Activated T-helper 1 cell treated with anti-CD3 and anti-CD28 coated beads, Interleukin-2, amount 50 U/mL, for 16 hours (primary cell): Measurements from ENCODE around the gene TEX19.
A peak's percentile ranks its signal among the peaks of the same experiment; 100 is the strongest.

Source experiments
- DNase-seq, 2 donors: peaks; one replicate each; pipeline ENCODE4 v3.0.0-alpha.2; 2020; ENCODE audit warnings: low read depth in 1 of 2, low spot score in 1 of 2

Gene TEX19, protein sequence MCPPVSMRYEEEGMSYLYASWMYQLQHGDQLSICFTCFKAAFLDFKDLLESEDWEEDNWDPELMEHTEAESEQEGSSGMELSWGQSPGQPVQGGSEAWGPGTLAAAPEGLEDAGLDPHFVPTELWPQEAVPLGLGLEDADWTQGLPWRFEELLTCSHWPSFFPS

DNA sequence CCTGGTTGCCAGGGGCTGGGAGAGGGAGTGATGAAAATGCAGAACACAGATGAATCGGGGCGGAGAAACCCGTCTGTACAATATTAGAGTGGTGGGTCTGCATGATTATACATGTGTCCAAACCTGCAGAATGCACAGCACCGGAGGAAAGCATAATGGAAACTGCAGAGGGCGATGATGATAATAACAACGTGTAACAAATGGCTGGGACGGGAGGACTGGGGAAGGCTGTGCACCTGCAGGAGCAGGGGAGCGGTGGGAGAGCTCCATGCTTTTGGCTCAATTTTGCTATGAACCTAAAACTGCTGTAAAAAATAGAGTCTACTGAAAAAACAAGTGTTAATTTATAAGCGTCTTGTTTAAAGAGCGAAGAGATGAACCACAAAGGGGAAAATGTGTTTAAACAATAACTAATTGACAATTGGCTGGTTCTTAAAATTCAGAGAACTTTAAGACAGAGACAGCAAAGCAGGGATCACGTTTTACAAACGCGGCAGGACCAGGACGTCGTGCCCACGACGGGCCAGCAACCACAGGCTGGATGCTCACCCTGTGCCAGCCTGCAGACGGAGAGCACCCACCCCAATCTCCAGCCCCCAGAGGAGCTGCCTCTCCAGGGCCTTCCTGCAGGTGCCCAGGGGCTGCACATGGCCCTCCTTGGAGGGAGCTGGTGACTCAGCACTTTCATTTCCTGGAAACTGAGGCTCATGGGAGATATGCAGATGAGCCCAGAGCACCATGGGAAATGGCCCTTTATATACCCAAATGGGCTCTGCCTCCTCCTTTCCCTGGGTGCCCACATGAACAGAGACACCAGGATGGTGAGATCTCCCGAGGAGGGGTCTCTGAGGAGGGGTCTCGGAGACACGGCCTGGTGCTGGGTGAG, at the start of gene TEX19:
TSS of gene TEX19 (plus strand) at position 783 of the 886 bp plus-strand sequence. CDS start 2,904 bp downstream, outside the sequence.
- DNase-seq: no peak

DNA sequence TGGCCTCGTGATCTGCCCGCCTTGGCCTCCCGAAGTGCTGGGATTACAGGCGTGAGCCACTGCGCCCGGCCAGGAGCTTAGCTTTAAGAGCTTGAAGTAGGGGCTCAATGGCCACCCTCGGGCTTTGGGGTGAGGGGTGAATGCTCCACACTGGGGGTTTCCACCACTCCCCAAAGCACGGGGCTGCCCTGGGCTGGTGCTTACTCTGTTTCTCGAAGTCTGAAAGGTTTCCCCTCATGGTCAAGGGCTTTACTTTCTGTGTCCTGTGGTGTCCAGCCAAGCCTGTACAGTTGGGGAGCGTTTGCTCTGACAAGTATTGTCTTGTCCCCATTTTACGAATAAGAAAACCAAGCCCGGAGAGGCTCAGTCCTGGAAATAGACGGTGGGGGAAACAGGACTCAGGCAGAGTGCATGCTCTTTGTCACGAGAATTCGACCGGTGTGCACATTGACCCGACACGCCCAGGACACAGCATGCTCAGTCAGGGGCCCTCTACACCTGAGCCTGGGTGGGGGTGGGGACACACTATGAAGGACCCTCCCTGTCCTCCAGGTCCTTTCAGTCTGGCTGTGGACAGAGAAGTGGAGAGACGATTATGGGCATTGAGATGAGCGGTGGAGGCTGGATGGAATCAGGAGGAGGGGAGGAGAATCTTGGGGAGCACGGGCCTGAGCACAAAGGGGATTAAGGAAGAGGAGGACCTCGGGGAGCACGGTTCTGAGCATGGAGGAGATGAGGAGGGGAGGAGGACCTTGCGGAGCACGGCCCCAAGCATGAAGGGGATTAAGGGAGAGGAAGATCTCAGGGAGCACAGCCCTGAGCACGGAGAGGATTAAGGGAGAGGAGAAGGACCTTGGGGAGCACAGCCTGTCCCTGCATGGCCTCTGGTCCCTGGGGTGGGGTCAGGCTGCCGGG, 49.1 kb upstream of the TEX19 start:
- DNase-seq: no peak

DNA sequence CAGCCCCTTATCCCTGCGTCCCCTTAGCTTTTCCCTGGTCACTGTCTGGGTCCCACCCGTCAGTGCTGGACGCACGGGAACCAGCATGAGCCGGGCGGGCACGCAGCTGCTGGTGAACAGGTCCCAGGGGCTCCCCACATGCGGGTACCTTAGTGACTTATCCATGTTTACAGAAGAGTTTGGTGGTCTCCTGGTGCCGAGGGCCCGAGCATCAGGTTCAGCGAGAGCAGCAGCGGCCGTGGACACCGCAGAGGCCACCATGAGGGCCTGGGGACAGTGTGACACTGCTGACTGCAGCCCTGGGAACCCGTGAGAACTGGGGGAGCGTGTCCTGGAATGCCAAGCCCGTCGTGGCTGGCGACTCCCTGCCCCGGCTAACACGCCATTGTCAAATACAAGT, 48.2 kb upstream of the TEX19 start:
- DNase-seq: no peak

DNA sequence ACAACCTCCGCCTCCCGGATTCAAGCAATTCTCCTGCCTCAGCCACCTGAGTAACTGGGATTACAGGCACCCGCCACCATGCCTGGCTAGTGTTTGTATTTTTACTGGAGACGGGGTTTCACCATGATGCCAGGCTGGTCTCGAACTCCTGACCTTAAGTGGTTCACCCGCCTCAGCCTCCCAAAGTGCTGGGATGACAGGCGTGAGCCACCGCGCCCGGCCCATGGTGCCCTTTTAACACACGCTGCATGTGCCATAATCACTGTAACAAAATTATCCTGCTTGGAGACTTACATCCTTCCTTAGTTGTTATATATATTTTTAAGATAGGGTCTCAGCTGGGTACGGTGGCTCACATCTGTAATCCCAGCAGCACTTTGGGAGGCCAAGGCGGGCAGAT, 47.1 kb upstream of the TEX19 start:
- no peak for DNase-seq

DNA sequence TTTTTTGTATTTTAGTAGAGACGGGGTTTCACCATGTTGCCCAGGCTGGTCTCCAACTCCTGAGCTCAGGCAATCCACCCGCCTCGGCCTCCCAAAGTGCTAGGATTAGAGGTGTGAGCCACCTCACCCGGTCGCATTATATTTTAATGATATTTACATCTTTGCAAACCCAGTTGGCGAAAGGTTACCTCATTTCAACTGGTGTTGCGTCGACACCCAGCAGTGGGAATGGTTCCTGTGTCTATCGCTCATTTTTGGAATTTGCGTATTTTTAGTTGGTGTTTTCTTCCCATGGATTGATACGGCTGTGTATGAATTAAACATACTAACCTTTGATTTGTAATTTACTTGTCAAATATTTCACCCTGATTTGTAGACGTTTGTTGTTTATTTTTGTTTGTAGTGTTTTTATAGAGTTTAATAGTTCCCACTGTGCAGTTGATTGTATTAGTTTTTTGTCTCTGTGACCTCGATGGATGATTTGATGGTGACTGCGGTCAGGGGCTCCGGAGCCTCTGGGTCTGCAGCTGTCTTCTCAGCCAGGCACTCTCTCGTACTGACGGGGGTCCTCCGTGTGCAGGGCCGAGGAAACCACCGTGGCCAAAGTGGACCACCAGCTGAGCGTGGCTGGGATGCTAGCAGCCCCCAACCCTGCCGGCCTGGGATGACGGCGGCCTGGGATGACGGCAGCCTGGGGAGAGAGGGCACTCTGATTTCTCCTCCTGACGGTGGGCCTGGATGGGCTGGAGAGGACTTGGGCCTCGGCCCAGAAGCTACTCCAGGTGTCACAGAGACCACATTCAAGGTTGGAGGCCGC, 45.6 kb upstream of the TEX19 start:
- DNase-seq: no peak

DNA sequence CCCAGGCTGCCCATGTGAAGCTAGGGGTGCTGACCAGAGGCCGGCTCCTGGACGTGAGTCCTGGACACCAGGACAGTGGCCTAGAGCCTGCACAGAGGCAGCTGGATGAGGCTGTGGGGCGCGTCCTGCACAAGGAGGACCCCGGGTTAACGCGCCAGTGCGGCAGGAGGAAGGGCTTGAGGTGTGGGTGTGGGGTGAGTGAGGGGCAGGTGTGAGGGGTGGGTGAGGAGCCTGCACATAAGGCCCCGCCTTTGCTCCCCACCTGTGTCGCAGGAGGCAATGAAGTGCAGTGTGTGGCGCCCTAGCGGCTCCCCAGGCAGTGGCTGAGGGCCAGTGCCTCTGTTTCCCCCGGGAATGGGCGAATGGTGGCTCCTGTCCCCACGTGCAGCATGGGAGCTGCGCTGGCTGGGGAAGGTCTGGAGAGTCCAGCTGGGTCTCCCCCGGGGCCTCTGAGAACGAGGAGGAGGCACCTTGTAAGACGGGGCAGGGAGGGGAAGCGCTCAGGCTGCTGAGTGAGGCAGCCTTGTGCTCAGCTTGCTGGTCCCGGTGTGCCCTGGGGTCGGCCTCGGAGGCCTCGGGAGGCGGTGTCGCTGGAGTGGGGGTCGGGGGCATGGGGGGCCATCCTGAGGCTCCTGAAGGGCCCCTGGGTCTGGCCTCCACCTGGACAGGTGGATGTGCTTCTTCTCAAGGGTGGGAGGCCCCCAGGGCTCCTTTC, 44.9 kb upstream of the TEX19 start:
- no peak for DNase-seq

DNA sequence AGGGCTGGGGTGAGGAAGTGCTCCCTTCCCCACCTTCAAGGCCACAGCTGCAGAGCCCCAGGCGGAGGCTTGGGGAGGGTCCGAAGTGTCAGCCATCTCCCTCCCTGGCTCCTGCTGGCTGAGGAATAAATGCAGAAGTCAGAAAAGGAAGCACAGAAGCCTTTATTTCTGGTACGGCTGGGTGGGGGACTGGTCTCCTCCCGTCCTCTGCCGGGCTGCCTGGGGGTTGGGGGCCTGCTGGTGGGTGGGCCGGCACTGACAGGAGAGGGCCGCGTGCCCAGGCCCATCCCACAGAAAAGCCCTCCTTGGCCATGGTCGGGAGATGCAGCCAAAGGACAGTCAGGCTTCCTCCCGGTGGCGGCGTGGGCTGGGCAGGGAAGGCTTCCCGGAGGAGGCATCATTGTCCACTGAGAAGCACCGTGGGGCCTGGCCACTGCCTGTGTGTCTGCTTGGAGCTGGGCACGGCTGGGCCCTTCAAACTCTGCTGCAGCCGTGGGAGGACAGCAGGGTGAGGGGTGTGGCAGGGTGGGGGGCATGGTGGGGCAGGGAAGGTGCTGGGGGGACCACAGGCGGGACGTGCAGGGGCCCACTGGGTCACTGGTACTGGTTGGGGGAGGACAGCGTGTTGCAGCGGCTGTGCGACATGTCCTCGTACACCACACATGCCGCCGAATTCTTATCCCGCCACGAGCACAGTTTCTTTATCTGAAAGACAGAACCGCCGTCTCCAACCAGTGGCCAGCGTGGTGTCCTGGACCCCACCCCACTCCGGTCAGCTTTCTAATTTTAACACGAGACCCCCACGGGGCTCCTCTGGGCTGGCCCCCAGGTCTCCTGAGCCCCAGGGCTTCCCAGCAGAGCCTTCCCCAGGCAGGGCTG, 44.1 kb upstream of the TEX19 start:
- no peak for DNase-seq

DNA sequence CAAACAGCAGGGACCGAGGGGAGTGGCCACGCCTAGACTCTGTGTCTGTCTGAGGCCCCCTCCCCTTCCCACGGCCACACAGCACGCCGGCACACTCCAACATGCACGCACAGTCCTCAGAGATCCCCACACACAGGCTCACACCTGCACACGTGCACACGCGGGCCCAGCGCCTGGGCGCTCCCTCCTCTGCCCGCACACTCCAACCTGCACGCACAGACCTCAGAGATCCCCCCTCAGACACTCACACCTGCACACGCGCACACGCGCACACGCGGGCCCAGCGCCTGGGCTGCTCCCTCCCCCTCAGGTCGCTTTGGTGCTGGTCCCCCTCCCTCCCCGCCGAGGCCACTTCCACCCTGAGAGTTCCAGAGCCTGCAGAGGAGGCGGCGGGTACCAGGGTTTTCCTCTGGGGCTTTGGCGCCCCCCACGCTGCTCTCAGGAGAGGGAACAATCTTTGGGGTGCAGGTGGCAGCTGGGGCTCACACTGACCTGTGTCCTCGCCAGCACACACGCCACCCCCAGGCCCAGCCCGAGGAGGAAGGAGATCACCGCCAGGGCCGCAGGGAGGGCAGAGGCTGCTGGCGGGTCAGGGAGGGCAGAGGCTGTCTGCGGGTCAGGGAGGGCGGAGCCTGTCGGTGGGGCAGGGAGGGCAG, 43.2 kb upstream of the TEX19 start:
- no peak for DNase-seq

DNA sequence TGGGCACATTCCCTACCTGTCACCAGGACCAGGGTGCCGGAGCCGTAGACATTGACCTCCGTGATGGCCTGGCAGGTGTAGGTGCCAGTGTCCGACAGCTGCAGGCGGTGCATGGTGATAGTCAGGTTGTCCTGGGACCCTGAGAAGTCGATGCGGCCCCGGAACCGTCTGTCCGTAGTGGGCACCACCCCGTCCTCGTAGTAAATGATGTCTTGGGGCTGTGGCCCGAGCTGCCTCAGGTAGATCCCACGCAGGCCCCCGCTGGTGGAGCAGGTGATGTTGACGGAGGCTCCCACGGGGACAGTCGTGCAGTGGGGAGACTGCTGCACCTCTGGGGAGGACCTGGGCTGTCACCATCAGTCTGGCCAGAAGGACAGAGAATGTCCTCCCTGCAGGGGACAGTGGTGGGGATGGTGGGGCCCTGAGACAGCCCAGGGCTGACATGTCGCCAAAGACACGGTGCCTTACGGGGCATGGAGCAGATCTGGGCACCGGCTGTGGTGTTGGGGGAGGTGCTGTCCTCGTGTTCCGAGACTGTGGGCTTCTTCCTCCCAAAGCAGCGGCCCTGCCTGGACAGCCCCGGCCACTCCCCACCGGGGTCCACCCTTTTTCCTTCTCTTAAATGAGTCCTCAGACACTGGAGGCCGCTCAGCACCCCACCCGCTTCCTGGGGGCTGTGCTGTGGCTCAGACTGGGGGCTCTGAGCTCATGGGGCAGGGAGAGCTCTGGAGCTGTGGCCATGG, 42.2 kb upstream of the TEX19 start:
- no peak for DNase-seq

DNA sequence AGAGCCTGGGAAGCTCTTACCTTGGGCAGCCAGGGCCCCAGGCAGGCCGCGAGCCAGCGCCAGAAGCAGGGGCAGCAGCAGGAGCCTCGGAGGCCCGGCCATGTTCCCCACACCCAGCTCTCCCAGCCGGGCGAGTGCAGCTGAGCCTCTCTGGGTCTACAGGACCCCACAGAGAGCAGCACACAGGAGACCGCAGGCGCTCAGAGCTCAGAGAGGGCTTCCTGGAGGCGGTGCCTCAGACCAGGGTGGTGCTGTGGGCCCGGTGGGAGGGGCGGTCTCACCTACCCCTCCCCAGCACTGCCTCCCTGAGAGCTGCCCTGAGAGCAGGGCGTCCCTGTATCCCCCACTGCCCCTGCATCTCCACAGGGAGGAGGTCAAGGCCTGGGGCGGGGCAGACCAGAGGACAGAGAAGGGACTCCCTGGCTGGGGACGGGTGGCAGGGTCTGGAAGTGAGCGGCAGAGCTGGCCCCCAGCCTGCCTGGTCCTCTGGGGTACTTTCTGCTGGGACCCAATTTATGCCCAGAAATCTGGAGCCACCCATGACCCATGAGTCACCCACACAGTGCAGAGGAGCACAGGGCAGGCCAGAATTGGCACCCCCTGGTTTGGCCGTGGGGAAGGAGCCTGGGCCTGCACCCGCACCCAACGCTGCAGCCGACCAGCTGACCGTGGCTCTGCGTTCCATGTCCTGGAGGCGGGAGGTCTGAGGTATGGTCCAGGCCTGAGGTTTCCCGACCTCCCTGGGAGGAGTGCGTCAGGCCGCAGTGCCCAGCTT, 41.5 kb upstream of the TEX19 start, which contains the start of gene CD7:
TSS of gene CD7 (minus strand) at position 215 of the 775 bp plus-strand sequence. CDS start at position 102, 113 bp downstream.
- DNase-seq: peak in 1 of 2 donors; percentile 49

DNA sequence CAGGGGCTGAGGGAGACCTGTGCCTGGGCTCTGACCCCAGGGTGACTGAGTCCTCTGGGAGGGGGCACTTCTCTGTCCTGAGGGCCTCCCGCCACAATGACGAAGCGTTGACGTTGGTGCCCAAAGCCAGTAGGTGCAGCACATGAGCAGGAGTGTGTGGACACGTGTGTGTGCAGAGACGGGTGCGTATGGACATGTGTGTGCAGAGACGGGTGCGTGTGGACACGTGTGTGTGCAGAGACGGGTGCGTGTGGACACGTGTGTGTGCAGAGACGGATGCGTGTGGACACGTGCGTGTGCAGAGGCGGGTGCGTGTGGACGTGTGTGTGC, 40.9 kb upstream of the TEX19 start:
- DNase-seq: no peak

DNA sequence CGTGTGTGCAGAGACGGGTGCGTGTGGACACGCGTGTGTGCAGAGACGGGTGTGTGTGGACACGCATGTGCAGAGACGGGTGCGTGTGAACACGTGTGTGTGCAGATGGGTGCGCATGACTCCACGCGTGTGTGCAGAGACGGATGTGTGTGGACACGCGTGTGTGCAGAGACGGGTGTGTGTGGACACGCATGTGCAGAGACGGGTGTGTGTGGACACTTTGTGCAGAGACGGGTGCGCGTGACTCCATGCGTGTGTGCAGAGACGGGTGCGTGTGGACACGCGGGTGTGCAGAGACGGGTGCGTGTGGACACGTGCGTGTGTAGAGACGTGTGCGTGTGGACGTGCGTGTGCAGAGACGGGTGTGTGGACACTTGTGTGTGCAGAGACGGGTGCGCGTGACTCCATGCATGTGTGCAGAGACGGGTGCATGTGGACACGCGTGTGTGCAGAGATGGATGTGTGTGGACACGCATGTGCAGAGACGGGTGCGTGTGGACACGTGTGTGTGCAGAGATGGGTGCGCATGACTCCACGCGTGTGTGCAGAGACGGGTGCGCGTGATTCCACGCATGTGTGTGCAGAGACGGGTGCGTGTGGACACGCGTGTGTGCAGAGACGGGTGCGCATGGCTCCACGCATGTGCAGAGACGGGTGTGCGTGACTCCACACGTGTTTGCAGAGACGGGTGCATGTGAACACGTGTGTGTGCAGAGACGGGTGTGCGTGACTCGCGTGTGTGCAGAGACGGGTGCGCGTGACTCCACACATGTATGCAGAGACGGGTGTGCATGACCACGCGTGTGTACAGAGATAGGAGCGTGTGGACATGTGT, 40.1 kb upstream of the TEX19 start:
- DNase-seq: no peak

DNA sequence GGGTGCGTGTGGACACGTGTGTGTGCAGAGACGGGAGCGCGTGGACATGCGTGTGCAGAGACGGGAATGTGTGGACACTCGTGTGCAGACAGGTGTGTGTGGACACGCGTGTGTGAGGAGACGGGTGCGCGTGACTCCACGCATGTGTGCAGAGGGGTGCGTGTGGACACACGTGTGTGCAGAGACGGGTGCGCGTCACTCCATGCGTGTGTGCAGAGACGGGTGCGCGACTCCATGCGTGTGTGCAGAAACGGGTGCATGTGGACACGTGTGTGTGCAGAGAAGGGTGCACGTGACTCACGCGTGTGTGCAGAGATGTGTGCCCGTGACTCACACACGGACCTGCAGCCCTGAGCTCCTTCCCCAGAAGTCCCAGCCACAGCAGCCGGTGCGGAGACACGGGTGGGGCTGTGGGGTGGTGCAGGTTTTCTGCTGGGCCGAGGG, 39.4 kb upstream of the TEX19 start:
- DNase-seq: no peak

DNA sequence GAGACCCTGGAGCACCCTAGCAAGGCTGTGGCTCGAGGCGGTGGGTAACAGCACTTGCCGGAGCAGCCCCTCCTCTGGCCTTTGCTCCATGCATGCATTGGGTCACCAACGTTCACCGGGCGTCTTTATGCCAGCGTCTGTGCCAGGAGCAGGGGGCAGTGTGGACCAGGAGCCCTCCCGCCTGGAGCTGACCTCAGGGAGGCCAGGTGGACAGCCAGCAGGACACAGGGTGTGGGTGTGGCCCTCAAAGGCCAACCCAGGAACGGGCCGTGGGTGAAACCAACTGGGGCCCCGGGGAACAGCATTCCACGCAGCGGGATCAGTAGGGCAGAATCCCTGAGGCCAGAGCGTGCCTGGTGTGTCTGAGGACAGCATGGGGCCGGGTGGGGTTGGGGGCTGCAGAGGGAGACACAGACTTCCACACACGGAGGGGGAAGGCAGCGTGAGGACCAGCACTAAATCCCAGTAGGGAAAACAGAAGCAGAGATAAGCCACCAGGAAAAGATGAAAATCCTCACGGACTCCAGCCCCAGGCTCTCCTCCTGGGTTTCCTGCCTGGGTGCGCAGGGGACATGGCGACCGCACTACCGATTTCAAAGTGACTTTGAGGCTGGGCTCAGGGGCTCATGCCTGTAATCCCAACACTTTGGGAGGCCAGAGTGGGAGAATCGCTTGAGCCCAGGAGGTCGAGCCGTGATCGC, 38.8 kb upstream of the TEX19 start:
- DNase-seq: no peak
